HG03280 (cell line): ENCODE results near the gene AIFM3.

Experiments
- ATAC-seq: cut with Tn5 transposase; IDR thresholded peaks from one replicate; pipeline ENCODE4 v1.9.1; 2021; ENCODE audit warnings: mild to moderate bottlenecking, moderate library complexity; ENCODE audit not compliant: unreplicated experiment

The AIFM3 gene

GRCh38 chr22:20989323-20990138 lies 22.5 kb downstream of the AIFM3 start:
- no peak for ATAC-seq

- ATAC-seq, result no peak
These were observed 23.4 kb downstream of the AIFM3 start for GRCh38 chr22:20990184-20991180.

- no peak for ATAC-seq
These were observed 24.4 kb downstream of the AIFM3 start for GRCh38 chr22:20991252-20992055.

GRCh38 chr22:20992056-20992442 lies 25.0 kb downstream of the AIFM3 start:
- ATAC-seq, result no peak

GRCh38 chr22:20992456-20993303 lies 25.6 kb downstream of the AIFM3 start:
- ATAC-seq, result no peak

- ATAC-seq, result no peak
These were observed 26.5 kb downstream of the AIFM3 start for GRCh38 chr22:20993304-20994127.

- no peak for ATAC-seq
These were observed 27.3 kb downstream of the AIFM3 start for GRCh38 chr22:20994128-20994901.

GRCh38 chr22:20994902-20995241 lies 27.8 kb downstream of the AIFM3 start:
- ATAC-seq, result no peak

GRCh38 chr22:20995329-20996030 lies 28.4 kb downstream of the AIFM3 start:
- ATAC-seq, result no peak

- no peak for ATAC-seq
These were observed 29.0 kb downstream of the AIFM3 start for GRCh38 chr22:20996031-20996410.

- ATAC-seq, result no peak
These were observed 29.8 kb downstream of the AIFM3 start for GRCh38 chr22:20996598-20997535.

GRCh38 chr22:20997536-20998257 lies 30.6 kb downstream of the AIFM3 start:
- ATAC-seq, result no peak

GRCh38 chr22:20998411-20999336 lies 31.6 kb downstream of the AIFM3 start:
- no peak for ATAC-seq

- ATAC-seq, result no peak
These were observed 32.5 kb downstream of the AIFM3 start for GRCh38 chr22:20999350-21000206.
